ENCODE measurements around the gene TNFRSF9.
A peak's percentile ranks its signal among the peaks of the same experiment; 100 is the strongest.
"Not testable (repeated sequence)": the region's sequence is repeated elsewhere in the genome, so short reads cannot be mapped to it uniquely, and the experiment has no call there.

TNFRSF9 gene

GRCh38 chr1:7960165-7960564 is 19.5 kb upstream of the TNFRSF9 start:
- DNase-seq: no peak

- DNase-seq: peak; percentile 68
Observed at GRCh38 chr1:7956218-7957032, 15.8 kb upstream of the TNFRSF9 start.

- DNase-seq: no peak
Observed at GRCh38 chr1:7954683-7955082, 14.0 kb upstream of the TNFRSF9 start.

- peak; percentile 80 for DNase-seq
Observed at GRCh38 chr1:7953850-7954609, 13.4 kb upstream of the TNFRSF9 start.

GRCh38 chr1:7952791-7953190 is 12.2 kb upstream of the TNFRSF9 start:
- not testable (repeated sequence) for DNase-seq

GRCh38 chr1:7948960-7949359 is 8.3 kb upstream of the TNFRSF9 start:
- peak; percentile 92 for DNase-seq

- no peak for DNase-seq
Observed at GRCh38 chr1:7943251-7943650, 2.6 kb upstream of the TNFRSF9 start.

GRCh38 chr1:7942214-7942921 is 1.7 kb upstream of the TNFRSF9 start:
- DNase-seq: peak; percentile 56

- DNase-seq: no peak
Observed at GRCh38 chr1:7941437-7941793, 776 bp upstream of the TNFRSF9 start.

- DNase-seq: no peak
Observed at GRCh38 chr1:7940034-7940433, 605 bp downstream of the TNFRSF9 start.

GRCh38 chr1:7938070-7938469 is 2.6 kb downstream of the TNFRSF9 start:
- DNase-seq: no peak

- DNase-seq: no peak
Observed at GRCh38 chr1:7932524-7933138, 8.0 kb downstream of the TNFRSF9 start.

GRCh38 chr1:7931446-7931812 is 9.2 kb downstream of the TNFRSF9 start:
- DNase-seq: no peak

GRCh38 chr1:7930645-7931445 is 9.8 kb downstream of the TNFRSF9 start:
- no peak for DNase-seq

GRCh38 chr1:7929637-7930036 is 11.0 kb downstream of the TNFRSF9 start:
- no peak for DNase-seq

- no peak for DNase-seq
Observed at GRCh38 chr1:7928247-7928646, 12.4 kb downstream of the TNFRSF9 start.

GRCh38 chr1:7927061-7927460 is 13.6 kb downstream of the TNFRSF9 start:
- not testable (repeated sequence) for DNase-seq

- DNase-seq: peak; percentile 54
Observed at GRCh38 chr1:7922301-7922700, 18.3 kb downstream of the TNFRSF9 start.

- peak; percentile 52 for DNase-seq
Observed at GRCh38 chr1:7921796-7922195, 18.8 kb downstream of the TNFRSF9 start.

GRCh38 chr1:7919880-7920279 is 20.8 kb downstream of the TNFRSF9 start:
- no peak for DNase-seq

- DNase-seq: not testable (repeated sequence)
Observed at GRCh38 chr1:7917971-7918370, 22.7 kb downstream of the TNFRSF9 start.

GRCh38 chr1:7916501-7916830 is 24.2 kb downstream of the TNFRSF9 start:
- no peak for DNase-seq
